GM23338 (cell line): ENCODE measurements around the gene GRK2. TPM values are rescaled to one million over a fixed set of nuclear protein-coding genes. Genes with fewer than 3 reads are reported as not detected.

Source experiments
- ATAC-seq: fragments of 200-7000 bp; cut with Tn5 transposase; 3 replicates; pipeline ENCODE4 v1.9.1; 2020
- DNase-seq: peaks from one replicate; pipeline ENCODE4 v3.0.0-alpha.2; 2015; ENCODE audit warnings: low spot score
- H2AFZ ChIP-seq: fragments of 200-600 bp; sonication (generic); 2 replicates; pipeline ENCODE4 v1.8.0; 2016; ENCODE audit warnings: antibody characterized with exemption, mild to moderate bottlenecking, moderate library complexity
- H3F3A ChIP-seq: fragments of 200-600 bp; sonication (generic); replicated peaks from 2 replicates; pipeline ENCODE4 v1.8.0; 2017; ENCODE audit warnings: antibody characterized with exemption, mixed run types, low read depth
- H3K27ac ChIP-seq: fragments of 200-600 bp; sonication (generic); 2 replicates; pipeline ENCODE4 v1.6.1; 2016; ENCODE audit warnings: low read depth
- H3K27me3 ChIP-seq: fragments of 200-600 bp; sonication (generic); 2 replicates; pipeline ENCODE4 v1.8.0; 2016; ENCODE audit warnings: mild to moderate bottlenecking, mixed run types, moderate library complexity; ENCODE audit not compliant: insufficient read depth
- H3K36me3 ChIP-seq: fragments of 200-600 bp; sonication (generic); 2 replicates; pipeline ENCODE4 v1.8.0; 2016; ENCODE audit warnings: mild to moderate bottlenecking; ENCODE audit not compliant: insufficient read depth
- H3K4me1 ChIP-seq: fragments of 200-600 bp; sonication (generic); 2 replicates; pipeline ENCODE4 v1.8.0; 2016; ENCODE audit warnings: mild to moderate bottlenecking, moderate library complexity; ENCODE audit not compliant: insufficient read depth
- H3K4me2 ChIP-seq: fragments of 200-600 bp; sonication (generic); 2 replicates; pipeline ENCODE4 v1.7.1; 2017; ENCODE audit warnings: mixed run types
- H3K4me3 ChIP-seq: fragments of 200-600 bp; sonication (generic); 2 replicates; pipeline ENCODE4 v1.6.1; 2016; ENCODE audit warnings: mixed run types
- H3K79me2 ChIP-seq: fragments of 200-600 bp; sonication (generic); replicated peaks from 2 replicates; pipeline ENCODE4 v1.8.0; 2017; ENCODE audit warnings: mild to moderate bottlenecking; ENCODE audit not compliant: insufficient read depth
- H3K9me2 ChIP-seq: fragments of 200-600 bp; sonication (generic); 2 replicates; pipeline ENCODE4 v1.8.0; 2017; ENCODE audit not compliant: insufficient read depth
- H4K20me1 ChIP-seq: fragments of 200-600 bp; sonication (generic); replicated peaks from 2 replicates; pipeline ENCODE4 v1.8.0; 2017; ENCODE audit warnings: mild to moderate bottlenecking; ENCODE audit not compliant: insufficient read depth
- H3K27ac Mint-ChIP-seq: 2 replicates; pipeline ENCODE4 v1.8.0; 2020; ENCODE audit warnings: inconsistent platforms, mild to moderate bottlenecking, moderate library complexity, mixed read lengths
- H3K27me3 Mint-ChIP-seq: 3 replicates; pipeline ENCODE4 v1.8.0; 2022; ENCODE audit warnings: low read depth, mild to moderate bottlenecking, moderate library complexity, mixed read lengths, inconsistent platforms; ENCODE audit not compliant: insufficient read depth, poor library complexity
- H3K36me3 Mint-ChIP-seq: 3 replicates; pipeline ENCODE4 v1.8.0; 2021; ENCODE audit warnings: low read depth, mild to moderate bottlenecking, inconsistent platforms, moderate library complexity, mixed read lengths
- H3K4me1 Mint-ChIP-seq: 3 replicates; pipeline ENCODE4 v1.8.0; 2020; ENCODE audit warnings: mild to moderate bottlenecking, inconsistent platforms, mixed read lengths
- H3K4me3 Mint-ChIP-seq: 3 replicates; pipeline ENCODE4 v1.8.0; 2021; ENCODE audit warnings: moderate library complexity, mild to moderate bottlenecking, inconsistent platforms, mixed read lengths
- H3K9me3 Mint-ChIP-seq: 3 replicates; pipeline ENCODE4 v1.8.0; 2020; ENCODE audit warnings: moderate library complexity, mild to moderate bottlenecking, inconsistent platforms, mixed read lengths
- CREB1 ChIP-seq: fragments of 250-450 bp; sonication (Bioruptor Pico); IDR thresholded peaks from 2 replicates; pipeline ENCODE4 v1.5.0; 2020; ENCODE audit warnings: low read depth, mild to moderate bottlenecking, moderate library complexity
- EZH2 ChIP-seq: fragments of 200-600 bp; sonication (generic); IDR thresholded peaks from one replicate; pipeline ENCODE4 v1.8.0; 2017; ENCODE audit warnings: antibody characterized with exemption, mild to moderate bottlenecking, low read depth; ENCODE audit not compliant: unreplicated experiment
- EZH2phosphoT487 ChIP-seq: fragments of 200-600 bp; sonication (generic); IDR thresholded peaks from one replicate; pipeline ENCODE4 v1.8.1; 2018; ENCODE audit warnings: antibody characterized with exemption; ENCODE audit not compliant: unreplicated experiment
- JUNB ChIP-seq: IDR thresholded peaks from one replicate; pipeline ENCODE4 v1.6.1; 2016; ENCODE audit warnings: antibody characterized with exemption; ENCODE audit not compliant: unreplicated experiment
- NANOG ChIP-seq: IDR thresholded peaks from 2 replicates; pipeline ENCODE4 v1.6.1; 2016; ENCODE audit warnings: antibody characterized with exemption, borderline replicate concordance
- POLR2AphosphoS5 ChIP-seq: IDR thresholded peaks from 2 replicates; pipeline ENCODE4 v1.6.1; 2016; ENCODE audit warnings: antibody characterized with exemption, low read depth
- STAT1 ChIP-seq: IDR thresholded peaks from one replicate; pipeline ENCODE4 v1.6.1; 2016; ENCODE audit warnings: antibody characterized with exemption; ENCODE audit not compliant: unreplicated experiment
- ZNF114 ChIP-seq: fragments of 250-450 bp; sonication (Bioruptor Pico); IDR thresholded peaks from 2 replicates; pipeline ENCODE4 v1.5.0; 2020; ENCODE audit warnings: mild to moderate bottlenecking, moderate library complexity
- ZNF331 ChIP-seq: fragments of 250-450 bp; sonication (Bioruptor Pico); IDR thresholded peaks from 2 replicates; pipeline ENCODE4 v1.5.0; 2020; ENCODE audit warnings: low read depth, mild to moderate bottlenecking, moderate library complexity
- polyA plus RNA-seq: library from polyadenylated mRNA; unstranded; fragments of >200 nt; fragmentation: Nextera tagmentation; extraction: Ambion mirVana; gene quantifications from 2 replicates; pipeline ENCODE4 v1.2.1, GENCODE V29; 2016
- total RNA-seq: library from RNA; depleted of rRNA; stranded (reverse); fragments of >200 nt; shearing (Covaris generic); gene quantifications from 2 replicates; pipeline ENCODE4 v1.2.3, GENCODE V29; 2014
- TF ChIP-seq, protein P1 (sequence below), 2 experiments: fragments of 200-600 bp in 1 of 2; sonication (generic) in 1 of 2; conservative IDR thresholded peaks; 2 replicates each; pipeline versions ENCODE4 v1.5.1 to v1.6.1; 2016 to 2017; ENCODE audit warnings: antibody characterized with exemption in 2 of 2, low read depth in 2 of 2, mild to moderate bottlenecking in 2 of 2, moderate library complexity in 1 of 2
- TF ChIP-seq, protein P2 (sequence below): IDR thresholded peaks from one replicate; pipeline ENCODE4 v1.6.1; 2018; ENCODE audit warnings: antibody characterized with exemption; ENCODE audit not compliant: unreplicated experiment
- TF ChIP-seq, protein P3 (sequence below): IDR thresholded peaks from 2 replicates; pipeline ENCODE4 v1.6.1; 2016; ENCODE audit warnings: antibody characterized with exemption
- TF ChIP-seq, protein P4 (sequence below): fragments of 250-450 bp; sonication (Bioruptor Pico); IDR thresholded peaks from 2 replicates; pipeline ENCODE4 v1.5.0; 2020; ENCODE audit warnings: mild to moderate bottlenecking, moderate library complexity

Gene GRK2
- total and polyA plus RNA-seq, 2 experiments from 2014 or later = 19.5 to 72.5 TPM

DNA sequence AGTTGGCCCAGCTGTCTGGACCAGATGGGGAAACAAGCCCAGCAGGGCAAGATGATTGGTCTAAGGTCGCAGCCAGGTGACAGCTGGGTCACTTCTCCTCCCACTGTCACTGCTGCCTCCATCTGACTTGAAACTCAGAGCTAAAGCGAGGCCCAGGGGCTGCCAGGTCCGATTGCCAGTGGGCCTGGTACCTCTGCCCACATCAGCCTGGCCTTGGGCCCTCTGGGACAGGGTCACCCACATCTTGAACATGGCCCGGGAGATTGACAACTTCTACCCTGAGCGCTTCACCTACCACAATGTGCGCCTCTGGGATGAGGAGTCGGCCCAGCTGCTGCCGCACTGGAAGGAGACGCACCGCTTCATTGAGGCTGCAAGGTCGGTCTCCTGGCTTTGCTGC is 42.9 kb downstream of the GRK2 start:
- no peak overlapping the region for H3K4me3 Mint-ChIP-seq
- Histone ChIP-seq H4K20me1 (no peaks in the 10 kb centered on the region), H3K36me3 (no peaks in the 10 kb centered on the region), H3K4me1 (peaks cover 3% of the 10 kb centered on the region; the same call in 1 of the 2 replicates), H3K4me3 (no peak overlapping the region), H3K9me2 (no peaks in the 10 kb centered on the region), H3K79me2 (no peaks in the 10 kb centered on the region), H3K4me2 (no peak overlapping the region), H3K27me3 (no peaks in the 10 kb centered on the region), H3K27ac (no peak overlapping the region), H2AFZ (no peak overlapping the region), H3F3A (no peaks in the 10 kb centered on the region)
- TF ChIP-seq ZNF114 (no peak), CREB1 (no peak), POLR2AphosphoS5 (no peak), JUNB (no peak), ZNF331 (CRISPR knock-in tag) (no peak), NANOG (no peak), EZH2 (no peak), EZH2phosphoT487 (no peak), STAT1 (no peak)
- TF ChIP-seq, protein P1, sequence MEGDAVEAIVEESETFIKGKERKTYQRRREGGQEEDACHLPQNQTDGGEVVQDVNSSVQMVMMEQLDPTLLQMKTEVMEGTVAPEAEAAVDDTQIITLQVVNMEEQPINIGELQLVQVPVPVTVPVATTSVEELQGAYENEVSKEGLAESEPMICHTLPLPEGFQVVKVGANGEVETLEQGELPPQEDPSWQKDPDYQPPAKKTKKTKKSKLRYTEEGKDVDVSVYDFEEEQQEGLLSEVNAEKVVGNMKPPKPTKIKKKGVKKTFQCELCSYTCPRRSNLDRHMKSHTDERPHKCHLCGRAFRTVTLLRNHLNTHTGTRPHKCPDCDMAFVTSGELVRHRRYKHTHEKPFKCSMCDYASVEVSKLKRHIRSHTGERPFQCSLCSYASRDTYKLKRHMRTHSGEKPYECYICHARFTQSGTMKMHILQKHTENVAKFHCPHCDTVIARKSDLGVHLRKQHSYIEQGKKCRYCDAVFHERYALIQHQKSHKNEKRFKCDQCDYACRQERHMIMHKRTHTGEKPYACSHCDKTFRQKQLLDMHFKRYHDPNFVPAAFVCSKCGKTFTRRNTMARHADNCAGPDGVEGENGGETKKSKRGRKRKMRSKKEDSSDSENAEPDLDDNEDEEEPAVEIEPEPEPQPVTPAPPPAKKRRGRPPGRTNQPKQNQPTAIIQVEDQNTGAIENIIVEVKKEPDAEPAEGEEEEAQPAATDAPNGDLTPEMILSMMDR (conservative IDR thresholded peaks at IDR 0.05; ENCODE audit: low read depth in 2 of 2) = no peak
- TF ChIP-seq, protein P2, sequence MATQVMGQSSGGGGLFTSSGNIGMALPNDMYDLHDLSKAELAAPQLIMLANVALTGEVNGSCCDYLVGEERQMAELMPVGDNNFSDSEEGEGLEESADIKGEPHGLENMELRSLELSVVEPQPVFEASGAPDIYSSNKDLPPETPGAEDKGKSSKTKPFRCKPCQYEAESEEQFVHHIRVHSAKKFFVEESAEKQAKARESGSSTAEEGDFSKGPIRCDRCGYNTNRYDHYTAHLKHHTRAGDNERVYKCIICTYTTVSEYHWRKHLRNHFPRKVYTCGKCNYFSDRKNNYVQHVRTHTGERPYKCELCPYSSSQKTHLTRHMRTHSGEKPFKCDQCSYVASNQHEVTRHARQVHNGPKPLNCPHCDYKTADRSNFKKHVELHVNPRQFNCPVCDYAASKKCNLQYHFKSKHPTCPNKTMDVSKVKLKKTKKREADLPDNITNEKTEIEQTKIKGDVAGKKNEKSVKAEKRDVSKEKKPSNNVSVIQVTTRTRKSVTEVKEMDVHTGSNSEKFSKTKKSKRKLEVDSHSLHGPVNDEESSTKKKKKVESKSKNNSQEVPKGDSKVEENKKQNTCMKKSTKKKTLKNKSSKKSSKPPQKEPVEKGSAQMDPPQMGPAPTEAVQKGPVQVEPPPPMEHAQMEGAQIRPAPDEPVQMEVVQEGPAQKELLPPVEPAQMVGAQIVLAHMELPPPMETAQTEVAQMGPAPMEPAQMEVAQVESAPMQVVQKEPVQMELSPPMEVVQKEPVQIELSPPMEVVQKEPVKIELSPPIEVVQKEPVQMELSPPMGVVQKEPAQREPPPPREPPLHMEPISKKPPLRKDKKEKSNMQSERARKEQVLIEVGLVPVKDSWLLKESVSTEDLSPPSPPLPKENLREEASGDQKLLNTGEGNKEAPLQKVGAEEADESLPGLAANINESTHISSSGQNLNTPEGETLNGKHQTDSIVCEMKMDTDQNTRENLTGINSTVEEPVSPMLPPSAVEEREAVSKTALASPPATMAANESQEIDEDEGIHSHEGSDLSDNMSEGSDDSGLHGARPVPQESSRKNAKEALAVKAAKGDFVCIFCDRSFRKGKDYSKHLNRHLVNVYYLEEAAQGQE = no peak
- TF ChIP-seq, protein P3, sequence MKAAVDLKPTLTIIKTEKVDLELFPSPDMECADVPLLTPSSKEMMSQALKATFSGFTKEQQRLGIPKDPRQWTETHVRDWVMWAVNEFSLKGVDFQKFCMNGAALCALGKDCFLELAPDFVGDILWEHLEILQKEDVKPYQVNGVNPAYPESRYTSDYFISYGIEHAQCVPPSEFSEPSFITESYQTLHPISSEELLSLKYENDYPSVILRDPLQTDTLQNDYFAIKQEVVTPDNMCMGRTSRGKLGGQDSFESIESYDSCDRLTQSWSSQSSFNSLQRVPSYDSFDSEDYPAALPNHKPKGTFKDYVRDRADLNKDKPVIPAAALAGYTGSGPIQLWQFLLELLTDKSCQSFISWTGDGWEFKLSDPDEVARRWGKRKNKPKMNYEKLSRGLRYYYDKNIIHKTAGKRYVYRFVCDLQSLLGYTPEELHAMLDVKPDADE = no peak
- TF ChIP-seq, protein P4, sequence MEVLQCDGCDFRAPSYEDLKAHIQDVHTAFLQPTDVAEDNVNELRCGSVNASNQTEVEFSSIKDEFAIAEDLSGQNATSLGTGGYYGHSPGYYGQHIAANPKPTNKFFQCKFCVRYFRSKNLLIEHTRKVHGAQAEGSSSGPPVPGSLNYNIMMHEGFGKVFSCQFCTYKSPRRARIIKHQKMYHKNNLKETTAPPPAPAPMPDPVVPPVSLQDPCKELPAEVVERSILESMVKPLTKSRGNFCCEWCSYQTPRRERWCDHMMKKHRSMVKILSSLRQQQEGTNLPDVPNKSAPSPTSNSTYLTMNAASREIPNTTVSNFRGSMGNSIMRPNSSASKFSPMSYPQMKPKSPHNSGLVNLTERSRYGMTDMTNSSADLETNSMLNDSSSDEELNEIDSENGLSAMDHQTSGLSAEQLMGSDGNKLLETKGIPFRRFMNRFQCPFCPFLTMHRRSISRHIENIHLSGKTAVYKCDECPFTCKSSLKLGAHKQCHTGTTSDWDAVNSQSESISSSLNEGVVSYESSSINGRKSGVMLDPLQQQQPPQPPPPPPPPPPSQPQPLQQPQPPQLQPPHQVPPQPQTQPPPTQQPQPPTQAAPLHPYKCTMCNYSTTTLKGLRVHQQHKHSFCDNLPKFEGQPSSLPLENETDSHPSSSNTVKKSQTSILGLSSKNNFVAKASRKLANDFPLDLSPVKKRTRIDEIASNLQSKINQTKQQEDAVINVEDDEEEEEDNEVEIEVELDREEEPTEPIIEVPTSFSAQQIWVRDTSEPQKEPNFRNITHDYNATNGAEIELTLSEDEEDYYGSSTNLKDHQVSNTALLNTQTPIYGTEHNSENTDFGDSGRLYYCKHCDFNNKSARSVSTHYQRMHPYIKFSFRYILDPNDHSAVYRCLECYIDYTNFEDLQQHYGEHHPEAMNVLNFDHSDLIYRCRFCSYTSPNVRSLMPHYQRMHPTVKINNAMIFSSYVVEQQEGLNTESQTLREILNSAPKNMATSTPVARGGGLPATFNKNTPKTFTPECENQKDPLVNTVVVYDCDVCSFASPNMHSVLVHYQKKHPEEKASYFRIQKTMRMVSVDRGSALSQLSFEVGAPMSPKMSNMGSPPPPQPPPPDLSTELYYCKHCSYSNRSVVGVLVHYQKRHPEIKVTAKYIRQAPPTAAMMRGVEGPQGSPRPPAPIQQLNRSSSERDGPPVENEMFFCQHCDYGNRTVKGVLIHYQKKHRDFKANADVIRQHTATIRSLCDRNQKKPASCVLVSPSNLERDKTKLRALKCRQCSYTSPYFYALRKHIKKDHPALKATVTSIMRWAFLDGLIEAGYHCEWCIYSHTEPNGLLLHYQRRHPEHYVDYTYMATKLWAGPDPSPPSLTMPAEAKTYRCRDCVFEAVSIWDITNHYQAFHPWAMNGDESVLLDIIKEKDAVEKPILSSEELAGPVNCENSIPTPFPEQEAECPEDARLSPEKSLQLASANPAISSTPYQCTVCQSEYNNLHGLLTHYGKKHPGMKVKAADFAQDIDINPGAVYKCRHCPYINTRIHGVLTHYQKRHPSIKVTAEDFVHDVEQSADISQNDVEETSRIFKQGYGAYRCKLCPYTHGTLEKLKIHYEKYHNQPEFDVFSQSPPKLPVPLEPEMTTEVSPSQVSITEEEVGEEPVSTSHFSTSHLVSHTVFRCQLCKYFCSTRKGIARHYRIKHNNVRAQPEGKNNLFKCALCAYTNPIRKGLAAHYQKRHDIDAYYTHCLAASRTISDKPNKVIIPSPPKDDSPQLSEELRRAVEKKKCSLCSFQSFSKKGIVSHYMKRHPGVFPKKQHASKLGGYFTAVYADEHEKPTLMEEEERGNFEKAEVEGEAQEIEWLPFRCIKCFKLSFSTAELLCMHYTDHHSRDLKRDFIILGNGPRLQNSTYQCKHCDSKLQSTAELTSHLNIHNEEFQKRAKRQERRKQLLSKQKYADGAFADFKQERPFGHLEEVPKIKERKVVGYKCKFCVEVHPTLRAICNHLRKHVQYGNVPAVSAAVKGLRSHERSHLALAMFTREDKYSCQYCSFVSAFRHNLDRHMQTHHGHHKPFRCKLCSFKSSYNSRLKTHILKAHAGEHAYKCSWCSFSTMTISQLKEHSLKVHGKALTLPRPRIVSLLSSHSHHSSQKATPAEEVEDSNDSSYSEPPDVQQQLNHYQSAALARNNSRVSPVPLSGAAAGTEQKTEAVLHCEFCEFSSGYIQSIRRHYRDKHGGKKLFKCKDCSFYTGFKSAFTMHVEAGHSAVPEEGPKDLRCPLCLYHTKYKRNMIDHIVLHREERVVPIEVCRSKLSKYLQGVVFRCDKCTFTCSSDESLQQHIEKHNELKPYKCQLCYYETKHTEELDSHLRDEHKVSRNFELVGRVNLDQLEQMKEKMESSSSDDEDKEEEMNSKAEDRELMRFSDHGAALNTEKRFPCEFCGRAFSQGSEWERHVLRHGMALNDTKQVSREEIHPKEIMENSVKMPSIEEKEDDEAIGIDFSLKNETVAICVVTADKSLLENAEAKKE = no peak
- no peak for ATAC-seq
- H3K27ac Mint-ChIP-seq = no peak overlapping the region
- no peak for DNase-seq
- no peaks in the 10 kb centered on the region for H3K36me3 Mint-ChIP-seq
- H3K27me3 Mint-ChIP-seq = peaks cover 13% of the 10 kb centered on the region
- H3K9me3 Mint-ChIP-seq = no peaks in the 10 kb centered on the region
- H3K4me1 Mint-ChIP-seq = no peaks in the 10 kb centered on the region; the same call in 2 of the 3 replicates
